Measurements from ENCODE around the gene ANKS1B.
"Not testable (repeated sequence)": the region's sequence is repeated elsewhere in the genome, so short reads cannot be mapped to it uniquely, and the experiment has no call there.

ANKS1B gene

GRCh38 chr12:98845957-98846356 is 1138.8 kb downstream of the ANKS1B start:
- no peak for TF ChIP-seq CTCF (conservative IDR thresholded peaks at IDR 0.05; ENCODE audit: low read depth, low read length)
- H3K9ac ChIP-seq, result no peak overlapping the region
- H3K36me3 ChIP-seq (ENCODE audit: insufficient read depth), result no peaks in the 10 kb centered on the region
- no peaks in the 10 kb centered on the region for H3K4me1 ChIP-seq (ENCODE audit: low read depth, poor library complexity, severe bottlenecking)
- H2AFZ ChIP-seq (ENCODE audit: low read depth), result no peak overlapping the region
- H4K20me1 ChIP-seq (ENCODE audit: insufficient read depth), result no peaks in the 10 kb centered on the region
- H3K4me2 ChIP-seq, result no peak overlapping the region
- H3K79me2 ChIP-seq (ENCODE audit: insufficient read depth, low read depth), result no peaks in the 10 kb centered on the region
- no peaks in the 10 kb centered on the region for H3K27me3 ChIP-seq (ENCODE audit: insufficient read depth, low read depth)
- no peak overlapping the region for H3K27ac ChIP-seq
- H3K4me3 ChIP-seq (IDR thresholded peaks at IDR 0.05; ENCODE audit: insufficient read depth, low read depth, low read length), result no peak overlapping the region

GRCh38 chr12:98840325-98840724 is 1144.4 kb downstream of the ANKS1B start:
- H4K20me1 ChIP-seq (ENCODE audit: insufficient read depth), result no peaks in the 10 kb centered on the region
- no peaks in the 10 kb centered on the region for H3K79me2 ChIP-seq (ENCODE audit: insufficient read depth, low read depth)
- no peak overlapping the region for H3K9ac ChIP-seq
- H3K36me3 ChIP-seq (ENCODE audit: insufficient read depth), result no peaks in the 10 kb centered on the region
- no peak overlapping the region for H3K4me3 ChIP-seq (IDR thresholded peaks at IDR 0.05; ENCODE audit: insufficient read depth, low read depth, low read length)
- no peaks in the 10 kb centered on the region for H3K4me1 ChIP-seq (ENCODE audit: low read depth, poor library complexity, severe bottlenecking)
- H3K27me3 ChIP-seq (ENCODE audit: insufficient read depth, low read depth), result no peaks in the 10 kb centered on the region
- H2AFZ ChIP-seq (ENCODE audit: low read depth), result no peak overlapping the region
- no peak overlapping the region for H3K4me2 ChIP-seq
- H3K27ac ChIP-seq, result no peak overlapping the region
- no peak for TF ChIP-seq CTCF (conservative IDR thresholded peaks at IDR 0.05; ENCODE audit: low read depth, low read length)

- H4K20me1 ChIP-seq (ENCODE audit: insufficient read depth), result no peaks in the 10 kb centered on the region
- H3K4me1 ChIP-seq (ENCODE audit: low read depth, poor library complexity, severe bottlenecking), result no peaks in the 10 kb centered on the region
- H3K4me2 ChIP-seq, result no peak overlapping the region
- H3K4me3 ChIP-seq (IDR thresholded peaks at IDR 0.05; ENCODE audit: insufficient read depth, low read depth, low read length), result no peak overlapping the region
- H3K79me2 ChIP-seq (ENCODE audit: insufficient read depth, low read depth), result no peaks in the 10 kb centered on the region
- no peaks in the 10 kb centered on the region for H3K27me3 ChIP-seq (ENCODE audit: insufficient read depth, low read depth)
- no peak overlapping the region for H3K27ac ChIP-seq
- no peak overlapping the region for H3K9ac ChIP-seq
- no peak for TF ChIP-seq CTCF (conservative IDR thresholded peaks at IDR 0.05; ENCODE audit: low read depth, low read length)
- H3K36me3 ChIP-seq (ENCODE audit: insufficient read depth), result no peaks in the 10 kb centered on the region
- H2AFZ ChIP-seq (ENCODE audit: low read depth), result no peak overlapping the region
These were observed 1146.5 kb downstream of the ANKS1B start for GRCh38 chr12:98838231-98838647.

GRCh38 chr12:98837134-98837752 is 1147.5 kb downstream of the ANKS1B start:
- H3K4me1 ChIP-seq (ENCODE audit: low read depth, poor library complexity, severe bottlenecking); H2AFZ ChIP-seq (ENCODE audit: low read depth); H3K4me3 ChIP-seq (IDR thresholded peaks at IDR 0.05; ENCODE audit: insufficient read depth, low read depth, low read length); H3K9ac ChIP-seq; H3K27ac ChIP-seq; H3K36me3 ChIP-seq (ENCODE audit: insufficient read depth); H4K20me1 ChIP-seq (ENCODE audit: insufficient read depth); H3K4me2 ChIP-seq; H3K27me3 ChIP-seq (ENCODE audit: insufficient read depth, low read depth); H3K79me2 ChIP-seq (ENCODE audit: insufficient read depth, low read depth): not testable (repeated sequence)

- no peaks in the 10 kb centered on the region for H4K20me1 ChIP-seq (ENCODE audit: insufficient read depth)
- H3K4me1 ChIP-seq (ENCODE audit: low read depth, poor library complexity, severe bottlenecking), result no peaks in the 10 kb centered on the region
- H2AFZ ChIP-seq (ENCODE audit: low read depth), result no peak overlapping the region
- no peak overlapping the region for H3K9ac ChIP-seq
- no peak overlapping the region for H3K4me3 ChIP-seq (IDR thresholded peaks at IDR 0.05; ENCODE audit: insufficient read depth, low read depth, low read length)
- no peaks in the 10 kb centered on the region for H3K27me3 ChIP-seq (ENCODE audit: insufficient read depth, low read depth)
- no peaks in the 10 kb centered on the region for H3K36me3 ChIP-seq (ENCODE audit: insufficient read depth)
- no peaks in the 10 kb centered on the region for H3K79me2 ChIP-seq (ENCODE audit: insufficient read depth, low read depth)
- no peak overlapping the region for H3K4me2 ChIP-seq
- no peak for TF ChIP-seq CTCF (conservative IDR thresholded peaks at IDR 0.05; ENCODE audit: low read depth, low read length)
- H3K27ac ChIP-seq, result no peak overlapping the region
These were observed 1154.1 kb downstream of the ANKS1B start for GRCh38 chr12:98830657-98831056.
